Activated CD8-positive, alpha-beta T cell treated with anti-CD3 and anti-CD28 coated beads for 36 hours (primary cell): ENCODE results near the gene TELO2. TPM values are rescaled to one million over a fixed set of nuclear protein-coding genes. Genes with fewer than 3 reads are reported as not detected.

Source experiments
- ATAC-seq: fragments of 200-7000 bp; cut with Tn5 transposase; one replicate; pipeline ENCODE4 v1.10.0; 2021; ENCODE audit warnings: mild to moderate bottlenecking, moderate library complexity
- CTCF ChIA-PET: fragments of 350-600 bp; sonication (Branson Sonifier 250); formaldehyde crosslinking; loops from one replicate; lab custom pipeline; 2021; ENCODE audit warnings: antibody characterized with exemption; lab: Charles Lee
- POLR2A ChIA-PET: fragments of 350-600 bp; sonication (Branson Sonifier 250); formaldehyde crosslinking; loops from one replicate; lab custom pipeline; 2021; ENCODE audit warnings: antibody characterized with exemption; lab: Charles Lee
- DNase-seq: peaks from one replicate; pipeline ENCODE4 v3.0.0-alpha.2; 2020
- H3K27ac Mint-ChIP-seq: one replicate; pipeline ENCODE4 v1.8.0; 2021; ENCODE audit warnings: mild to moderate bottlenecking, mixed read lengths
- H3K27me3 Mint-ChIP-seq: one replicate; pipeline ENCODE4 v1.8.0; 2021; ENCODE audit warnings: mixed read lengths
- H3K36me3 Mint-ChIP-seq: one replicate; pipeline ENCODE4 v1.8.0; 2021; ENCODE audit warnings: low read depth, mixed read lengths
- H3K4me1 Mint-ChIP-seq: one replicate; pipeline ENCODE4 v1.8.0; 2021; ENCODE audit warnings: low read depth, mixed read lengths
- H3K4me3 Mint-ChIP-seq: one replicate; pipeline ENCODE4 v1.8.0; 2021; ENCODE audit warnings: mild to moderate bottlenecking, moderate library complexity, mixed read lengths
- H3K9me3 Mint-ChIP-seq: one replicate; pipeline ENCODE4 v1.8.0; 2021; ENCODE audit warnings: mixed read lengths
- CTCF ChIP-seq: fragments of 200-600 bp; IDR thresholded peaks from one replicate; pipeline ENCODE4 v1.8.0; 2022; ENCODE audit warnings: antibody characterized with exemption, mild to moderate bottlenecking
- intact Hi-C: fragments of 100-400 bp; cut with micrococcal nuclease; formaldehyde crosslinking; loops from one replicate; pipeline ENCODE4 v1.10.0; 2022
- total RNA-seq, 2 experiments: library from RNA; stranded (reverse); gene quantifications; one replicate each; pipeline ENCODE4 v1.2.3, GENCODE V29; 2021

TELO2 gene
- total RNA-seq, 2 experiments from 2014 or later = 59.1 to 62.1 TPM

GRCh38 chr16:1457489-1458245 is 35.5 kb upstream of the TELO2 start:
- H3K4me3 Mint-ChIP-seq = no peak overlapping the region
- ChIA-PET POLR2A (interaction anchor here (0.8 kb wide), 1 partner anchor 24 kb away, joined by 3 read pairs; no protein-coding TSS in a partner anchor), CTCF (no interaction called here)
- no peak overlapping the region for H3K27ac Mint-ChIP-seq
- peaks cover 6% of the 10 kb centered on the region for H3K4me1 Mint-ChIP-seq
- no peaks in the 10 kb centered on the region for H3K27me3 Mint-ChIP-seq
- intact Hi-C loops = no loop called here
- ATAC-seq = no peak
- no peak for TF ChIP-seq CTCF
- H3K9me3 Mint-ChIP-seq = no peaks in the 10 kb centered on the region
- H3K36me3 Mint-ChIP-seq = peaks cover 2% of the 10 kb centered on the region
- no peak for DNase-seq

- Mint-ChIP-seq H3K9me3 (no peaks in the 10 kb centered on the region), H3K27ac (no peak overlapping the region), H3K27me3 (no peaks in the 10 kb centered on the region), H3K36me3 (peaks cover 2% of the 10 kb centered on the region), H3K4me1 (peaks cover 6% of the 10 kb centered on the region), H3K4me3 (no peak overlapping the region)
- DNase-seq (peak; percentile 47), ATAC-seq (peak; percentile 42)
- intact Hi-C loops = no loop called here
- TF ChIP-seq CTCF = no peak
- POLR2A ChIA-PET = interaction anchor here (0.5 to 0.8 kb wide), 2 partner anchors 25 to 46 kb away, joined by 3 read pairs; no protein-coding TSS in a partner anchor
- CTCF ChIA-PET = no interaction called here
Observed at GRCh38 chr16:1458336-1458976, 34.7 kb upstream of the TELO2 start.

GRCh38 chr16:1458977-1459341 is 34.2 kb upstream of the TELO2 start:
- DNase-seq (no peak), ATAC-seq (no peak)
- POLR2A ChIA-PET = interaction anchor here (0.5 to 0.8 kb wide), 2 partner anchors 25 to 47 kb away, joined by 3 read pairs; no protein-coding TSS in a partner anchor
- no peak for TF ChIP-seq CTCF
- H3K4me3 Mint-ChIP-seq = no peak overlapping the region
- intact Hi-C loops = no loop called here
- peaks cover 6% of the 10 kb centered on the region for H3K4me1 Mint-ChIP-seq
- H3K27me3 Mint-ChIP-seq = no peaks in the 10 kb centered on the region
- H3K36me3 Mint-ChIP-seq = peaks cover 2% of the 10 kb centered on the region
- H3K27ac Mint-ChIP-seq = no peak overlapping the region
- H3K9me3 Mint-ChIP-seq = no peaks in the 10 kb centered on the region
- CTCF ChIA-PET = no interaction called here

- Mint-ChIP-seq H3K27ac (no peak overlapping the region), H3K27me3 (no peaks in the 10 kb centered on the region), H3K4me1 (peaks cover 6% of the 10 kb centered on the region), H3K36me3 (peaks cover 2% of the 10 kb centered on the region), H3K4me3 (no peak overlapping the region), H3K9me3 (no peaks in the 10 kb centered on the region)
- ChIA-PET CTCF (no interaction called here), POLR2A (interaction anchor here (0.7 kb wide), 1 partner anchor 548 kb away, joined by 3 read pairs; no protein-coding TSS in a partner anchor)
- ATAC-seq (no peak), DNase-seq (no peak)
- intact Hi-C loops = no loop called here
- no peak for TF ChIP-seq CTCF
Observed at GRCh38 chr16:1459967-1460366, 33.2 kb upstream of the TELO2 start.

GRCh38 chr16:1460602-1461138 is 32.5 kb upstream of the TELO2 start:
- intact Hi-C loops = no loop called here
- no peak for TF ChIP-seq CTCF
- no peak for ATAC-seq
- Mint-ChIP-seq H3K4me3 (no peak overlapping the region), H3K9me3 (no peaks in the 10 kb centered on the region), H3K4me1 (peaks cover 6% of the 10 kb centered on the region), H3K27me3 (no peaks in the 10 kb centered on the region), H3K36me3 (peaks cover 2% of the 10 kb centered on the region), H3K27ac (no peak overlapping the region)
- CTCF ChIA-PET = no interaction called here
- no peak for DNase-seq
- POLR2A ChIA-PET = no interaction called here
